ENCODE data around the gene SLC22A12.

GRCh38 chr11:64642418-64642735 lies 51.4 kb downstream of the SLC22A12 start:
- TF ChIP-seq CEBPB (IDR thresholded peaks at IDR 0.05) (no peak), RAD21 (IDR thresholded peaks at IDR 0.05; ENCODE audit: low read depth) (no peak)
